ENCODE results near the gene BCORL1. TPM values are rescaled to one million over a fixed set of nuclear protein-coding genes. Genes with fewer than 3 reads are reported as not detected.

BCORL1 gene
- total RNA-seq, 4 donors from 2014 or later, result 5.9 to 11.0 (median 7.9) TPM

GRCh38 chrX:130066975-130067615 lies 84.7 kb downstream of the BCORL1 start:
- no peak overlapping the region for H3K4me3 ChIP-seq
- no peaks in the 10 kb centered on the region for H3K9me3 ChIP-seq
- H3K27ac ChIP-seq, result no peak overlapping the region
- TF ChIP-seq EP300 (IDR thresholded peaks at IDR 0.05) (no peak), POLR2AphosphoS5 (IDR thresholded peaks at IDR 0.05) (no peak), CTCF (IDR thresholded peaks at IDR 0.05) (no peak), POLR2A (IDR thresholded peaks at IDR 0.05) (no peak)
- no peaks in the 10 kb centered on the region for H3K4me1 ChIP-seq
- no peaks in the 10 kb centered on the region for H3K27me3 ChIP-seq
- peaks cover 57% of the 10 kb centered on the region for H3K36me3 ChIP-seq
- no peak for DNase-seq (ENCODE audit: low spot score in 2 of 2)
- 76% methylated on average over 11 of the region's 15 CpGs for WGBS

- Histone ChIP-seq H3K9me3 (no peaks in the 10 kb centered on the region), H3K4me3 (no peak overlapping the region), H3K4me1 (no peaks in the 10 kb centered on the region), H3K36me3 (peaks cover 69% of the 10 kb centered on the region), H3K27ac (no peak overlapping the region), H3K27me3 (no peaks in the 10 kb centered on the region)
- WGBS, result 82% methylated on average over 18 of the region's 18 CpGs
- no peak for DNase-seq (ENCODE audit: low spot score in 2 of 2)
- TF ChIP-seq POLR2A (IDR thresholded peaks at IDR 0.05) (no peak), EP300 (IDR thresholded peaks at IDR 0.05) (no peak), CTCF (IDR thresholded peaks at IDR 0.05) (no peak), POLR2AphosphoS5 (IDR thresholded peaks at IDR 0.05) (no peak)
Measured at GRCh38 chrX:130071611-130072344, 89.3 kb downstream of the BCORL1 start.

- Histone ChIP-seq H3K4me1 (no peaks in the 10 kb centered on the region), H3K27me3 (no peaks in the 10 kb centered on the region), H3K4me3 (no peak overlapping the region), H3K36me3 (peaks cover 64% of the 10 kb centered on the region), H3K9me3 (no peaks in the 10 kb centered on the region), H3K27ac (no peak overlapping the region)
- DNase-seq (ENCODE audit: low spot score in 2 of 2), result no peak
- 68% methylated on average over 10 of the region's 10 CpGs for WGBS
- no peak for TF ChIP-seq CTCF (IDR thresholded peaks at IDR 0.05)
- TF ChIP-seq POLR2A (IDR thresholded peaks at IDR 0.05), result no peak
- no peak for TF ChIP-seq EP300 (IDR thresholded peaks at IDR 0.05)
- TF ChIP-seq POLR2AphosphoS5 (IDR thresholded peaks at IDR 0.05), result no peak
Measured at GRCh38 chrX:130072345-130072740, 89.9 kb downstream of the BCORL1 start.

GRCh38 chrX:130075777-130076176 lies 93.3 kb downstream of the BCORL1 start:
- TF ChIP-seq POLR2A (IDR thresholded peaks at IDR 0.05) (no peak), POLR2AphosphoS5 (IDR thresholded peaks at IDR 0.05) (no peak), EP300 (IDR thresholded peaks at IDR 0.05) (no peak), CTCF (IDR thresholded peaks at IDR 0.05) (no peak)
- H3K36me3 ChIP-seq, result peaks cover 34% of the 10 kb centered on the region
- no peaks in the 10 kb centered on the region for H3K27me3 ChIP-seq

GRCh38 chrX:130079824-130080406 lies 97.5 kb downstream of the BCORL1 start:
- DNase-seq (ENCODE audit: low spot score in 2 of 2), result no peak
- no peaks in the 10 kb centered on the region for H3K27me3 ChIP-seq
- no peak overlapping the region for H3K4me3 ChIP-seq
- no peaks in the 10 kb centered on the region for H3K36me3 ChIP-seq
- peaks cover 35% of the 10 kb centered on the region for H3K4me1 ChIP-seq
- 36% methylated on average over 9 of the region's 9 CpGs for WGBS
- no peak overlapping the region for H3K27ac ChIP-seq
- no peaks in the 10 kb centered on the region for H3K9me3 ChIP-seq
- TF ChIP-seq POLR2A (IDR thresholded peaks at IDR 0.05), result no peak
- TF ChIP-seq EP300 (IDR thresholded peaks at IDR 0.05), result no peak
- peak; percentile 44 to 64 for TF ChIP-seq CTCF (IDR thresholded peaks at IDR 0.05)
- no peak for TF ChIP-seq POLR2AphosphoS5 (IDR thresholded peaks at IDR 0.05)

More at GRCh38 chrX:130075777-130076176, 93.3 kb downstream of the BCORL1 start:
- Histone ChIP-seq H3K9me3 (no peaks in the 10 kb centered on the region), H3K27ac (no peak overlapping the region), H3K4me3 (no peak overlapping the region), H3K4me1 (no peaks in the 10 kb centered on the region)
- 78% methylated on average over 4 of the region's 4 CpGs for WGBS
- DNase-seq (ENCODE audit: low spot score in 2 of 2), result no peak
